Endothelial cell of umbilical vein (primary cell): Measurements from ENCODE around the gene CTBP2.

Source experiments
- MYC ChIP-seq: IDR thresholded peaks from one replicate; pipeline ENCODE4 v1.6.1; 2011; ENCODE audit warnings: mild to moderate bottlenecking, low read depth, low read length
- POLR2A ChIP-seq: IDR thresholded peaks from 2 replicates; pipeline ENCODE4 v1.6.1; 2012; ENCODE audit warnings: low read depth, mild to moderate bottlenecking, control low read depth, low read length
- TF ChIP-seq, protein P1 (sequence below), 2 donors: IDR thresholded peaks; 1 replicate in 1 of 2; 2 replicates in 1 of 2; pipeline ENCODE4 v1.5.1; 2011; ENCODE audit warnings: low read length in 2 of 2, mild to moderate bottlenecking in 2 of 2, moderate library complexity in 2 of 2, control low read depth in 1 of 2, inconsistent platforms in 1 of 2, low read depth in 1 of 2; ENCODE audit not compliant: insufficient read depth in 1 of 2; ENCODE audit errors: extremely low read depth in 1 of 2

DNA sequence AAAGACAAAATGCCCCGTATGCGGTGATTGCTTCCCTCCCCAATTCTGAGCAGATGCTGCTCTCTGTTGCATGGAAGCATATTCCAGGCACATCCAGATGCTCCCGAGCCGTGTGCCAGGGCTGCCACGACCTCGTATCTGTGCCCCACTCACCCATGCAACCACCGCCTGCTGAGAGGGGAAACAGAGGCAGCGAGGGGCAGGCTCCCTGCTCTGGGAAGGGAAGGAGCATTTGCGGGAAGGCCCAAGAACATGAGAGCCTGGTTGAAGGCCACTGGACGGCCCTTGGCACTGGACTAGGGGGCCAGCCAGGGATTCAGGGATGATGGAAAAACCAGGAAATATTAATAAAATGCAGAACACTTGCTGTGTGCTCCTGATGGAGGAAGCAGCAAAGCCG, 89.4 kb downstream of the CTBP2 start:
- TF ChIP-seq, protein P1, sequence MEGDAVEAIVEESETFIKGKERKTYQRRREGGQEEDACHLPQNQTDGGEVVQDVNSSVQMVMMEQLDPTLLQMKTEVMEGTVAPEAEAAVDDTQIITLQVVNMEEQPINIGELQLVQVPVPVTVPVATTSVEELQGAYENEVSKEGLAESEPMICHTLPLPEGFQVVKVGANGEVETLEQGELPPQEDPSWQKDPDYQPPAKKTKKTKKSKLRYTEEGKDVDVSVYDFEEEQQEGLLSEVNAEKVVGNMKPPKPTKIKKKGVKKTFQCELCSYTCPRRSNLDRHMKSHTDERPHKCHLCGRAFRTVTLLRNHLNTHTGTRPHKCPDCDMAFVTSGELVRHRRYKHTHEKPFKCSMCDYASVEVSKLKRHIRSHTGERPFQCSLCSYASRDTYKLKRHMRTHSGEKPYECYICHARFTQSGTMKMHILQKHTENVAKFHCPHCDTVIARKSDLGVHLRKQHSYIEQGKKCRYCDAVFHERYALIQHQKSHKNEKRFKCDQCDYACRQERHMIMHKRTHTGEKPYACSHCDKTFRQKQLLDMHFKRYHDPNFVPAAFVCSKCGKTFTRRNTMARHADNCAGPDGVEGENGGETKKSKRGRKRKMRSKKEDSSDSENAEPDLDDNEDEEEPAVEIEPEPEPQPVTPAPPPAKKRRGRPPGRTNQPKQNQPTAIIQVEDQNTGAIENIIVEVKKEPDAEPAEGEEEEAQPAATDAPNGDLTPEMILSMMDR (IDR thresholded peaks at IDR 0.05; ENCODE audit: extremely low read depth in 1 of 2, insufficient read depth in 1 of 2, low read depth in 1 of 2, low read length in 2 of 2), result no peak
- TF ChIP-seq POLR2A (no peak), MYC (no peak)
